ENCODE measurements around the gene SDK2.

The SDK2 gene

GRCh38 chr17:73645050-73645871 lies 1.0 kb upstream of the SDK2 start:
- DNase-seq (ENCODE audit: insufficient read length, low spot score), result no peak
- TF ChIP-seq POLR2A (IDR thresholded peaks at IDR 0.05; ENCODE audit: low read depth, low read length) (no peak), PAX5 (IDR thresholded peaks at IDR 0.05; ENCODE audit: insufficient read depth, low read length, severe bottlenecking) (no peak), POLR2AphosphoS5 (IDR thresholded peaks at IDR 0.05; ENCODE audit: low read depth, low read length) (no peak), TAF1 (IDR thresholded peaks at IDR 0.05; ENCODE audit: low read depth, low read length) (no peak), SPI1 (IDR thresholded peaks at IDR 0.05; ENCODE audit: low read depth, low read length) (no peak), POU2F2 (IDR thresholded peaks at IDR 0.05; ENCODE audit: low read depth, low read length) (no peak)
- FAIRE-seq, result no peak

GRCh38 chr17:73643852-73644144 lies 447 bp downstream of the SDK2 start:
- FAIRE-seq, result no peak
- TF ChIP-seq POU2F2 (IDR thresholded peaks at IDR 0.05; ENCODE audit: low read depth, low read length) (no peak), TAF1 (IDR thresholded peaks at IDR 0.05; ENCODE audit: low read depth, low read length) (no peak), POLR2AphosphoS5 (IDR thresholded peaks at IDR 0.05; ENCODE audit: low read depth, low read length) (no peak), POLR2A (IDR thresholded peaks at IDR 0.05; ENCODE audit: low read depth, low read length) (no peak), SPI1 (IDR thresholded peaks at IDR 0.05; ENCODE audit: low read depth, low read length) (no peak), PAX5 (IDR thresholded peaks at IDR 0.05; ENCODE audit: insufficient read depth, low read length, severe bottlenecking) (no peak)
- DNase-seq (ENCODE audit: insufficient read length, low spot score), result peak; percentile 35

- TF ChIP-seq POLR2A (IDR thresholded peaks at IDR 0.05; ENCODE audit: low read depth, low read length), result no peak
- no peak for TF ChIP-seq POU2F2 (IDR thresholded peaks at IDR 0.05; ENCODE audit: low read depth, low read length)
- no peak for TF ChIP-seq POLR2AphosphoS5 (IDR thresholded peaks at IDR 0.05; ENCODE audit: low read depth, low read length)
- TF ChIP-seq TAF1 (IDR thresholded peaks at IDR 0.05; ENCODE audit: low read depth, low read length), result no peak
- no peak for TF ChIP-seq SPI1 (IDR thresholded peaks at IDR 0.05; ENCODE audit: low read depth, low read length)
- TF ChIP-seq PAX5 (IDR thresholded peaks at IDR 0.05; ENCODE audit: insufficient read depth, low read length, severe bottlenecking), result no peak
- peak; percentile 41 for DNase-seq (ENCODE audit: insufficient read length, low spot score)
- peak; percentile 60 for FAIRE-seq
Measured at GRCh38 chr17:73643001-73643851, 1.0 kb downstream of the SDK2 start.

GRCh38 chr17:73642659-73643000 lies 1.6 kb downstream of the SDK2 start:
- FAIRE-seq (no peak), DNase-seq (ENCODE audit: insufficient read length, low spot score) (no peak)
- no peak for TF ChIP-seq POLR2AphosphoS5 (IDR thresholded peaks at IDR 0.05; ENCODE audit: low read depth, low read length)
- TF ChIP-seq TAF1 (IDR thresholded peaks at IDR 0.05; ENCODE audit: low read depth, low read length), result no peak
- no peak for TF ChIP-seq POU2F2 (IDR thresholded peaks at IDR 0.05; ENCODE audit: low read depth, low read length)
- no peak for TF ChIP-seq POLR2A (IDR thresholded peaks at IDR 0.05; ENCODE audit: low read depth, low read length)
- TF ChIP-seq SPI1 (IDR thresholded peaks at IDR 0.05; ENCODE audit: low read depth, low read length), result no peak
- no peak for TF ChIP-seq PAX5 (IDR thresholded peaks at IDR 0.05; ENCODE audit: insufficient read depth, low read length, severe bottlenecking)

- FAIRE-seq (no peak), DNase-seq (ENCODE audit: insufficient read length, low spot score) (no peak)
- TF ChIP-seq POU2F2 (IDR thresholded peaks at IDR 0.05; ENCODE audit: low read depth, low read length) (no peak), SPI1 (IDR thresholded peaks at IDR 0.05; ENCODE audit: low read depth, low read length) (peak; percentile 67), POLR2A (IDR thresholded peaks at IDR 0.05; ENCODE audit: low read depth, low read length) (no peak), POLR2AphosphoS5 (IDR thresholded peaks at IDR 0.05; ENCODE audit: low read depth, low read length) (no peak), TAF1 (IDR thresholded peaks at IDR 0.05; ENCODE audit: low read depth, low read length) (no peak)
Measured at GRCh38 chr17:73641826-73642600, 2.2 kb downstream of the SDK2 start.

GRCh38 chr17:73640691-73641090 lies 3.6 kb downstream of the SDK2 start:
- no peak for TF ChIP-seq POU2F2 (IDR thresholded peaks at IDR 0.05; ENCODE audit: low read depth, low read length)
- no peak for TF ChIP-seq POLR2A (IDR thresholded peaks at IDR 0.05; ENCODE audit: low read depth, low read length)
- TF ChIP-seq POLR2AphosphoS5 (IDR thresholded peaks at IDR 0.05; ENCODE audit: low read depth, low read length), result no peak
- TF ChIP-seq PAX5 (IDR thresholded peaks at IDR 0.05; ENCODE audit: insufficient read depth, low read length, severe bottlenecking), result no peak
- TF ChIP-seq SPI1 (IDR thresholded peaks at IDR 0.05; ENCODE audit: low read depth, low read length), result no peak
- TF ChIP-seq TAF1 (IDR thresholded peaks at IDR 0.05; ENCODE audit: low read depth, low read length), result no peak
- FAIRE-seq, result no peak

GRCh38 chr17:73639932-73640331 lies 4.3 kb downstream of the SDK2 start:
- FAIRE-seq, result no peak
- TF ChIP-seq PAX5 (IDR thresholded peaks at IDR 0.05; ENCODE audit: insufficient read depth, low read length, severe bottlenecking) (no peak), POLR2AphosphoS5 (IDR thresholded peaks at IDR 0.05; ENCODE audit: low read depth, low read length) (no peak), TAF1 (IDR thresholded peaks at IDR 0.05; ENCODE audit: low read depth, low read length) (no peak), POLR2A (IDR thresholded peaks at IDR 0.05; ENCODE audit: low read depth, low read length) (no peak), SPI1 (IDR thresholded peaks at IDR 0.05; ENCODE audit: low read depth, low read length) (no peak), POU2F2 (IDR thresholded peaks at IDR 0.05; ENCODE audit: low read depth, low read length) (no peak)
- DNase-seq (ENCODE audit: insufficient read length, low spot score), result no peak

More at GRCh38 chr17:73640691-73641090, 3.6 kb downstream of the SDK2 start:
- DNase-seq (ENCODE audit: insufficient read length, low spot score), result no peak

- DNase-seq (ENCODE audit: insufficient read length, low spot score) (no peak), FAIRE-seq (no peak)
- TF ChIP-seq SPI1 (IDR thresholded peaks at IDR 0.05; ENCODE audit: low read depth, low read length), result no peak
- no peak for TF ChIP-seq POLR2A (IDR thresholded peaks at IDR 0.05; ENCODE audit: low read depth, low read length)
- no peak for TF ChIP-seq TAF1 (IDR thresholded peaks at IDR 0.05; ENCODE audit: low read depth, low read length)
- no peak for TF ChIP-seq POLR2AphosphoS5 (IDR thresholded peaks at IDR 0.05; ENCODE audit: low read depth, low read length)
- TF ChIP-seq POU2F2 (IDR thresholded peaks at IDR 0.05; ENCODE audit: low read depth, low read length), result no peak
- TF ChIP-seq PAX5 (IDR thresholded peaks at IDR 0.05; ENCODE audit: insufficient read depth, low read length, severe bottlenecking), result no peak
Measured at GRCh38 chr17:73639322-73639721, 4.9 kb downstream of the SDK2 start.
